PC-9 (cell line): ENCODE measurements around the gene C1orf21. TPM values are rescaled to one million over a fixed set of nuclear protein-coding genes. Genes with fewer than 3 reads are reported as not detected.

Experiments used
- BruUV-seq: library from RNA; stranded (reverse); fragments of 400-500 nt; replicated peaks from 2 replicates; lab custom pipeline; 2021; lab: Mats Ljungman, UMichigan
- CTCF ChIA-PET: fragments of 300-600 bp; sonication (Branson Sonifier 250); formaldehyde crosslinking; loops from one replicate; lab custom pipeline; 2022; ENCODE audit warnings: antibody characterized with exemption; lab: Charles Lee
- POLR2A ChIA-PET: fragments of 300-600 bp; sonication (Branson Sonifier 250); formaldehyde crosslinking; loops from one replicate; lab custom pipeline; 2022; ENCODE audit warnings: antibody characterized with exemption; ENCODE audit not compliant: unreplicated experiment; lab: Charles Lee
- DNase-seq, 2 experiments: peaks; one replicate each; pipeline versions ENCODE4 v3.0.0 to v3.0.0-alpha.2; 2015 to 2022; ENCODE audit warnings: mixed read lengths in 1 of 2
- H2AFZ ChIP-seq: fragments of 200-600 bp; sonication (generic); 2 replicates; pipeline ENCODE4 v1.8.1; 2017; ENCODE audit warnings: antibody characterized with exemption
- H3F3A ChIP-seq: fragments of 200-600 bp; sonication (generic); 2 replicates; pipeline ENCODE4 v1.8.1; 2017; ENCODE audit warnings: antibody characterized with exemption, mild to moderate bottlenecking, low read depth; ENCODE audit not compliant: insufficient read depth
- H3K27ac ChIP-seq: fragments of 200-600 bp; sonication (generic); 2 replicates; pipeline ENCODE4 v1.6.1; 2016; ENCODE audit warnings: mixed run types
- H3K27me3 ChIP-seq: fragments of 200-600 bp; sonication (generic); 2 replicates; pipeline ENCODE4 v1.6.1; 2016; ENCODE audit warnings: low read depth, mixed run types; ENCODE audit not compliant: insufficient read depth
- H3K36me3 ChIP-seq: fragments of 200-600 bp; sonication (generic); 2 replicates; pipeline ENCODE4 v1.6.1; 2016; ENCODE audit warnings: low read depth, mixed run types
- H3K4me1 ChIP-seq: fragments of 200-600 bp; sonication (generic); replicated peaks from 2 replicates; pipeline ENCODE4 v1.6.1; 2016; ENCODE audit warnings: mixed run types; ENCODE audit not compliant: insufficient read depth
- H3K4me2 ChIP-seq: fragments of 200-600 bp; sonication (generic); 2 replicates; pipeline ENCODE4 v1.6.1; 2017; ENCODE audit warnings: mixed run types
- H3K4me3 ChIP-seq: fragments of 200-600 bp; sonication (generic); 2 replicates; pipeline ENCODE4 v1.6.1; 2016; ENCODE audit warnings: mixed run types
- H3K79me2 ChIP-seq: fragments of 200-600 bp; sonication (generic); 2 replicates; pipeline ENCODE4 v1.6.1; 2017; ENCODE audit warnings: low read depth, mixed run types
- H3K9me2 ChIP-seq: fragments of 200-600 bp; sonication (generic); 2 replicates; pipeline ENCODE4 v1.8.1; 2017; ENCODE audit warnings: mild to moderate bottlenecking; ENCODE audit not compliant: insufficient read depth
- H3K9me3 ChIP-seq: fragments of 200-600 bp; sonication (generic); 2 replicates; pipeline ENCODE4 v1.8.1; 2016; ENCODE audit warnings: low read depth; ENCODE audit not compliant: insufficient read depth
- H4K20me1 ChIP-seq: fragments of 200-600 bp; sonication (generic); 2 replicates; pipeline ENCODE4 v1.8.1; 2017; ENCODE audit not compliant: insufficient read depth
- CTCF ChIP-seq: fragments of 200-600 bp; sonication (generic); conservative IDR thresholded peaks from 2 replicates; pipeline ENCODE4 v1.6.1; 2017; ENCODE audit warnings: mixed run types, antibody characterized with exemption, mild to moderate bottlenecking, moderate library complexity
- EZH2 ChIP-seq: fragments of 200-600 bp; sonication (generic); IDR thresholded peaks from 2 replicates; pipeline ENCODE4 v1.8.0; 2017; ENCODE audit warnings: antibody characterized with exemption, low read depth
- intact Hi-C: fragments of 100-400 bp; cut with micrococcal nuclease; formaldehyde crosslinking; loops from one replicate; pipeline ENCODE4 v1.10.0; 2022; ENCODE audit not compliant: unreplicated experiment
- total RNA-seq: library from RNA; stranded (reverse); gene quantifications from 2 replicates; pipeline ENCODE4 v1.2.3, GENCODE V29; 2021

C1orf21 gene
- total RNA-seq, 1 experiment from 2014 or later, result 13.8 TPM

- ChIA-PET POLR2A (no interaction called here), CTCF (no interaction called here)
- no peaks in the 10 kb centered on the region for H3F3A ChIP-seq
- no peak for DNase-seq
- no peak overlapping the region for H3K27ac ChIP-seq
- no peak overlapping the region for H2AFZ ChIP-seq
- no peak for TF ChIP-seq EZH2
- TF ChIP-seq CTCF, result no peak
- no peaks in the 10 kb centered on the region for H3K36me3 ChIP-seq
- intact Hi-C loops, result no loop called here
- no peaks in the 10 kb centered on the region; the same call in none of the 2 replicates for H3K9me2 ChIP-seq
- H3K9me3 ChIP-seq, result no peaks in the 10 kb centered on the region
- H3K4me2 ChIP-seq, result no peak overlapping the region
- no peaks in the 10 kb centered on the region for H3K4me1 ChIP-seq
- no peaks in the 10 kb centered on the region for H3K79me2 ChIP-seq
- H4K20me1 ChIP-seq, result no peaks in the 10 kb centered on the region
- BruUV-seq, result no TSS peak
- H3K27me3 ChIP-seq, result no peaks in the 10 kb centered on the region
- H3K4me3 ChIP-seq, result no peak overlapping the region
These were observed 55.4 kb downstream of the C1orf21 start for GRCh38 chr1:184442260-184442659.

DNA sequence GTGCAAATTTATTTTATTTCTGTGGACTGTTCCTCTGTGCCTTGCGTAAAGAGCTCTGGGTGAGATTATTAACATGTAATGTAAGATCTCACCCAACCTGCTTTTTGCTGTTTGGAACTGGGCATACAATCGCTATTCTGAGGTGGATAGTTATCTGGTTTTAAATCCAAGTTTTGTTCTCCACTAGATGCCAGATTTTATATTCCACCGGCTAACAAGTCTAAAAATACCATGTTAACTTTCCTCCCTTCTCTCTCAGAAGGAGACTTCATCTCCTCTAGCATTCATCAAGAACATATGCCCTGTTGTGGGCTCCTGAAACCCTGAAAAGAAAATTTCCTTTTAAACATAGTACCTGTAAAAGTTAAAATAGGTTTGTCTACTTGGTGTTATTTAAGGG lies 56.4 kb downstream of the C1orf21 start:
- CTCF ChIA-PET, result no interaction called here
- BruUV-seq, result no TSS peak
- no peaks in the 10 kb centered on the region for H3F3A ChIP-seq
- no peaks in the 10 kb centered on the region for H3K36me3 ChIP-seq
- intact Hi-C loops, result no loop called here
- no peaks in the 10 kb centered on the region for H3K79me2 ChIP-seq
- H3K4me1 ChIP-seq, result no peaks in the 10 kb centered on the region
- H3K4me3 ChIP-seq, result no peak overlapping the region
- TF ChIP-seq EZH2 (no peak), CTCF (no peak)
- no peaks in the 10 kb centered on the region; the same call in none of the 2 replicates for H3K9me2 ChIP-seq
- H3K4me2 ChIP-seq, result no peak overlapping the region
- no peaks in the 10 kb centered on the region for H3K27me3 ChIP-seq
- no peak overlapping the region for H3K27ac ChIP-seq
- H4K20me1 ChIP-seq, result no peaks in the 10 kb centered on the region
- DNase-seq, result no peak
- POLR2A ChIA-PET, result no interaction called here
- H3K9me3 ChIP-seq, result no peaks in the 10 kb centered on the region
- no peak overlapping the region for H2AFZ ChIP-seq

DNA sequence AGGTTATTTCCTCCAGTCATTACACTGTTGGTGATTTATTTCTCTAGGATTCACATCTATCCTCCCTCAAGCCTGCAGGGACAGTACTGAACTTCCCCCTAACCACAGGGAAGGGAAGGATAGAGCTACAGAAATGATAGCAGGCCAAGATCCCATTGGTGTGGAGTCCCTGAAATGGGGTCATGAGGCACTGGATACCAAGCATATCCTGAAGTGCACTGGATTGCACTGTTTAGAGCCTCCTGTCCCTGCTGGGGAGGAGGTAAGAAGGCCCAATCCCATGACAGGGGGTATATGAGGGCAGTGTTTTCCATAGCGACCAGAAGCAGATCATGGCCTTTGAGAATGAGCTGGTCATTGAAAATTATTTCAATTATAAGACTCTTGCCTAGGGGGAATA lies 56.8 kb downstream of the C1orf21 start:
- POLR2A ChIA-PET, result no interaction called here
- no peaks in the 10 kb centered on the region; the same call in none of the 2 replicates for H3K9me2 ChIP-seq
- H4K20me1 ChIP-seq, result no peaks in the 10 kb centered on the region
- no peak for DNase-seq
- no peaks in the 10 kb centered on the region for H3K4me1 ChIP-seq
- H3K4me3 ChIP-seq, result no peak overlapping the region
- no peaks in the 10 kb centered on the region for H3F3A ChIP-seq
- intact Hi-C loops, result no loop called here
- H3K79me2 ChIP-seq, result no peaks in the 10 kb centered on the region
- H3K36me3 ChIP-seq, result no peaks in the 10 kb centered on the region
- H3K4me2 ChIP-seq, result no peak overlapping the region
- H3K27ac ChIP-seq, result no peak overlapping the region
- H3K9me3 ChIP-seq, result no peaks in the 10 kb centered on the region
- CTCF ChIA-PET, result no interaction called here
- BruUV-seq, result no TSS peak
- no peak overlapping the region for H2AFZ ChIP-seq
- H3K27me3 ChIP-seq, result no peaks in the 10 kb centered on the region
- TF ChIP-seq EZH2 (no peak), CTCF (no peak)
